ENCODE results near the gene TLE3.

DNA sequence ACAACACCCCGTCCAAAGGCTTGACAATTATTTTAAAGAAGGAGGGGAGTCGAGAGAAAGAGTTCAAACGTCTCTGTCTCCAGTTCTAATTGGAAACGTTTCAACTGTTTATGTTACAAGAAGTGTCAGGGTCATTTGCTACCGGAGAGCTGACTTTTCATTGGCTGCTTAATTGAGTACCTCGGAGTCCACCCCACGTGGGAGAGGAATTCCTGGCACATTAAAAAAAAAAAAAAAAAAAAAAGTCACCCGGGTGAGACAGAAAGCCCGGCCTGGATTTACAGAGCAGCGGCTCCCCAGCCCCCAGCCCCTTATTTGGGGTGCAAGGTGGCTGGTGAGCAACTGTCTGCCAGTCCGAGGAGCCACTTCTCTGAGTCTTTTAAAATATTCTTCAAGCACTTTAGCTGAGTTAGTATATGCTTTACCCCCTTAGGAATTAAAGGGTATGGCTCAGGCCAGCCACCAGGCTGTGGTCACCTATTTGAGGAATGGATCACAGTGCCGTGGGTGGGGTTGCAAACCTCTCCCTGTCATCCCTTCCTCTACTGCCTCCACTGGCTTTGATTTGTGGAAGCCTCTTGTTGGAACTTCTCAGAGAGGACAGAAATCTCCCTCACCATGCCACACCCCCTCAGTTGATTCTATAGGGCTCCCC lies 3.9 kb upstream of the TLE3 start:
- peak in 2 of 4 donors; percentile 55 to 60 for TF ChIP-seq POLR2AphosphoS5 (IDR thresholded peaks at IDR 0.05)
- TF ChIP-seq, protein P1, sequence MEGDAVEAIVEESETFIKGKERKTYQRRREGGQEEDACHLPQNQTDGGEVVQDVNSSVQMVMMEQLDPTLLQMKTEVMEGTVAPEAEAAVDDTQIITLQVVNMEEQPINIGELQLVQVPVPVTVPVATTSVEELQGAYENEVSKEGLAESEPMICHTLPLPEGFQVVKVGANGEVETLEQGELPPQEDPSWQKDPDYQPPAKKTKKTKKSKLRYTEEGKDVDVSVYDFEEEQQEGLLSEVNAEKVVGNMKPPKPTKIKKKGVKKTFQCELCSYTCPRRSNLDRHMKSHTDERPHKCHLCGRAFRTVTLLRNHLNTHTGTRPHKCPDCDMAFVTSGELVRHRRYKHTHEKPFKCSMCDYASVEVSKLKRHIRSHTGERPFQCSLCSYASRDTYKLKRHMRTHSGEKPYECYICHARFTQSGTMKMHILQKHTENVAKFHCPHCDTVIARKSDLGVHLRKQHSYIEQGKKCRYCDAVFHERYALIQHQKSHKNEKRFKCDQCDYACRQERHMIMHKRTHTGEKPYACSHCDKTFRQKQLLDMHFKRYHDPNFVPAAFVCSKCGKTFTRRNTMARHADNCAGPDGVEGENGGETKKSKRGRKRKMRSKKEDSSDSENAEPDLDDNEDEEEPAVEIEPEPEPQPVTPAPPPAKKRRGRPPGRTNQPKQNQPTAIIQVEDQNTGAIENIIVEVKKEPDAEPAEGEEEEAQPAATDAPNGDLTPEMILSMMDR (IDR thresholded peaks at IDR 0.05) = no peak
- no peak for TF ChIP-seq POLR2A (IDR thresholded peaks at IDR 0.05)
- TF ChIP-seq EP300 (IDR thresholded peaks at IDR 0.05) = peak in 1 of 4 donors; percentile 27
